ENCODE results near the gene GSE1. TPM values are rescaled to one million over a fixed set of nuclear protein-coding genes. Genes with fewer than 3 reads are reported as not detected.

Gene GSE1
- total and polyA plus RNA-seq, 2 experiments from 2014 or later = 32.4 to 135 TPM

GRCh38 chr16:85690469-85691064, 77.4 kb downstream of the GSE1 start:
- Mint-ChIP-seq H3K27ac (no peak overlapping the region), H3K4me1 (peaks cover 19% of the 10 kb centered on the region), H3K36me3 (ENCODE audit: low read depth) (peaks cover 16% of the 10 kb centered on the region), H3K27me3 (ENCODE audit: insufficient read depth, low read depth, poor library complexity) (peaks cover 18% of the 10 kb centered on the region), H3K9me3 (no peaks in the 10 kb centered on the region), H3K4me3 (no peak overlapping the region)
- no peak overlapping the region for H2AFZ ChIP-seq
- no peaks in the 10 kb centered on the region for H3K27me3 ChIP-seq (ENCODE audit: insufficient read depth)
- TF ChIP-seq ZNF331 (CRISPR knock-in tag; IDR thresholded peaks at IDR 0.05; ENCODE audit: low read depth) = no peak
- peaks cover 26% of the 10 kb centered on the region for H3K79me2 ChIP-seq (replicated peaks; ENCODE audit: insufficient read depth)
- H3F3A ChIP-seq (replicated peaks; ENCODE audit: low read depth) = 0 out of 2 replicates have a peak, but pooled peaks cover 9% of the 10 kb centered on the region
- no peak overlapping the region for H3K4me3 ChIP-seq
- no peak overlapping the region for H3K27ac ChIP-seq (ENCODE audit: low read depth)
- H4K20me1 ChIP-seq (replicated peaks; ENCODE audit: insufficient read depth) = peaks cover 12% of the 10 kb centered on the region
- no peak overlapping the region for H3K4me2 ChIP-seq
- no peaks in the 10 kb centered on the region for H3K36me3 ChIP-seq (ENCODE audit: insufficient read depth)
- ATAC-seq = no peak
- H3K4me1 ChIP-seq (ENCODE audit: insufficient read depth) = peaks cover 13% of the 10 kb centered on the region; the same call in 1 of the 2 replicates
- no peak for DNase-seq (ENCODE audit: low spot score)
- H3K9me2 ChIP-seq (ENCODE audit: insufficient read depth) = no peaks in the 10 kb centered on the region

GRCh38 chr16:85695196-85696128, 82.3 kb downstream of the GSE1 start:
- Mint-ChIP-seq H3K4me3 (no peak overlapping the region), H3K27me3 (ENCODE audit: insufficient read depth, low read depth, poor library complexity) (peaks cover 13% of the 10 kb centered on the region), H3K36me3 (ENCODE audit: low read depth) (no peaks in the 10 kb centered on the region), H3K9me3 (no peaks in the 10 kb centered on the region), H3K27ac (no peak overlapping the region), H3K4me1 (peaks cover 6% of the 10 kb centered on the region)
- Histone ChIP-seq H3K36me3 (ENCODE audit: insufficient read depth) (no peaks in the 10 kb centered on the region), H3K79me2 (replicated peaks; ENCODE audit: insufficient read depth) (no peaks in the 10 kb centered on the region), H3K4me2 (no peak overlapping the region), H3K27me3 (ENCODE audit: insufficient read depth) (no peaks in the 10 kb centered on the region), H2AFZ (no peak overlapping the region), H3K4me3 (no peak overlapping the region), H4K20me1 (replicated peaks; ENCODE audit: insufficient read depth) (no peaks in the 10 kb centered on the region), H3K9me2 (ENCODE audit: insufficient read depth) (no peaks in the 10 kb centered on the region), H3K27ac (ENCODE audit: low read depth) (no peak overlapping the region), H3F3A (replicated peaks; ENCODE audit: low read depth) (peaks cover 8% of the 10 kb centered on the region; the same call in 1 of the 2 replicates), H3K4me1 (ENCODE audit: insufficient read depth) (peaks cover under 1% of the 10 kb centered on the region; the same call in 1 of the 2 replicates)
- DNase-seq (ENCODE audit: low spot score) (no peak), ATAC-seq (no peak)
- TF ChIP-seq CTCF (conservative IDR thresholded peaks at IDR 0.05; ENCODE audit: low read depth in 2 of 2) (no peak), ZNF331 (CRISPR knock-in tag; IDR thresholded peaks at IDR 0.05; ENCODE audit: low read depth) (no peak), ZNF462 (CRISPR knock-in tag; IDR thresholded peaks at IDR 0.05) (no peak), EZH2 (IDR thresholded peaks at IDR 0.05; ENCODE audit: low read depth, unreplicated experiment) (no peak), STAT1 (IDR thresholded peaks at IDR 0.05; ENCODE audit: unreplicated experiment) (no peak), POLR2AphosphoS5 (IDR thresholded peaks at IDR 0.05; ENCODE audit: low read depth) (no peak), CREB1 (CRISPR knock-in tag; IDR thresholded peaks at IDR 0.05; ENCODE audit: low read depth) (no peak)
